HEK293 (cell line): ENCODE results near the gene KRTAP10-5.

Experiments
- CTCF ChIP-seq: fragments of 450-650 bp; formaldehyde crosslinking; IDR thresholded peaks from 2 replicates; pipeline ENCODE4 v1.5.1; 2016; ENCODE audit warnings: missing biosample characterization, missing genetic modification characterization
- GLIS2 ChIP-seq: fragments of 450-650 bp; formaldehyde crosslinking; IDR thresholded peaks from 2 replicates; pipeline ENCODE4 v1.5.1; 2016; ENCODE audit warnings: missing biosample characterization, missing genetic modification characterization
- ZNF274 ChIP-seq, 2 experiments: fragments of 200-500 bp in 1 of 2; fragments of 450-650 bp in 1 of 2; sonication (Bioruptor generic) in 1 of 2; formaldehyde crosslinking in 1 of 2; IDR thresholded peaks; 2 replicates each; pipeline versions ENCODE4 v1.5.1 to v1.6.1; 2014 to 2016; ENCODE audit warnings: borderline replicate concordance in 1 of 2, inconsistent platforms in 1 of 2, low read length in 1 of 2, missing biosample characterization in 1 of 2, missing genetic modification characterization in 1 of 2

- TF ChIP-seq GLIS2 (tag by site-specific recombination) (no peak), ZNF274 (IDR thresholded peaks at IDR 0.05; ENCODE audit: low read length) (no peak), ZNF274 (tag by site-specific recombination; IDR thresholded peaks at IDR 0.05; ENCODE audit: borderline replicate concordance) (no peak), CTCF (no peak)
Observed at GRCh38 chr21:44615466-44615865, 35.1 kb upstream of the KRTAP10-5 start.
